Endothelial cell (in vitro differentiated cells): ENCODE results near the gene ATG7. TPM values are rescaled to one million over a fixed set of nuclear protein-coding genes. Genes with fewer than 3 reads are reported as not detected.
A peak's percentile ranks its signal among the peaks of the same experiment; 100 is the strongest.

ENCODE experiments used
- DNase-seq: peaks from one replicate; pipeline ENCODE4 v3.0.0; 2021; ENCODE audit warnings: low spot score
- H3K27ac Mint-ChIP-seq: one replicate; pipeline ENCODE4 v1.8.0; 2021; ENCODE audit warnings: mixed read lengths, inconsistent platforms; ENCODE audit not compliant: unreplicated experiment
- H3K27me3 Mint-ChIP-seq: one replicate; pipeline ENCODE4 v1.8.0; 2021; ENCODE audit warnings: mild to moderate bottlenecking, moderate library complexity, mixed read lengths, inconsistent platforms; ENCODE audit not compliant: unreplicated experiment
- H3K36me3 Mint-ChIP-seq: one replicate; pipeline ENCODE4 v1.8.0; 2021; ENCODE audit warnings: mild to moderate bottlenecking, low read depth, mixed read lengths, inconsistent platforms; ENCODE audit not compliant: unreplicated experiment
- H3K4me1 Mint-ChIP-seq: one replicate; pipeline ENCODE4 v1.8.0; 2021; ENCODE audit warnings: mild to moderate bottlenecking, mixed read lengths, inconsistent platforms; ENCODE audit not compliant: unreplicated experiment
- H3K4me3 Mint-ChIP-seq: one replicate; pipeline ENCODE4 v1.8.0; 2021; ENCODE audit warnings: mild to moderate bottlenecking, mixed read lengths, inconsistent platforms; ENCODE audit not compliant: unreplicated experiment
- H3K9me3 Mint-ChIP-seq: one replicate; pipeline ENCODE4 v1.8.0; 2021; ENCODE audit warnings: mixed read lengths, inconsistent platforms; ENCODE audit not compliant: unreplicated experiment
- total RNA-seq: library from RNA; stranded (reverse); fragmentation: NEBNext Ultra II Directional; extraction: Animal tissue kit (Norgen Biotek cat#: 25700); gene quantifications from one replicate; pipeline ENCODE4 v1.2.1, GENCODE V29; 2021; ENCODE audit not compliant: unreplicated experiment
- TF ChIP-seq, protein P1 (sequence below): fragments of 200-600 bp; sonication (generic); IDR thresholded peaks from one replicate; pipeline ENCODE4 v1.5.0; 2021; ENCODE audit warnings: antibody characterized with exemption; ENCODE audit not compliant: unreplicated experiment

ATG7 gene
- total RNA-seq, 1 donor from 2014 or later, result 30.6 TPM

DNA sequence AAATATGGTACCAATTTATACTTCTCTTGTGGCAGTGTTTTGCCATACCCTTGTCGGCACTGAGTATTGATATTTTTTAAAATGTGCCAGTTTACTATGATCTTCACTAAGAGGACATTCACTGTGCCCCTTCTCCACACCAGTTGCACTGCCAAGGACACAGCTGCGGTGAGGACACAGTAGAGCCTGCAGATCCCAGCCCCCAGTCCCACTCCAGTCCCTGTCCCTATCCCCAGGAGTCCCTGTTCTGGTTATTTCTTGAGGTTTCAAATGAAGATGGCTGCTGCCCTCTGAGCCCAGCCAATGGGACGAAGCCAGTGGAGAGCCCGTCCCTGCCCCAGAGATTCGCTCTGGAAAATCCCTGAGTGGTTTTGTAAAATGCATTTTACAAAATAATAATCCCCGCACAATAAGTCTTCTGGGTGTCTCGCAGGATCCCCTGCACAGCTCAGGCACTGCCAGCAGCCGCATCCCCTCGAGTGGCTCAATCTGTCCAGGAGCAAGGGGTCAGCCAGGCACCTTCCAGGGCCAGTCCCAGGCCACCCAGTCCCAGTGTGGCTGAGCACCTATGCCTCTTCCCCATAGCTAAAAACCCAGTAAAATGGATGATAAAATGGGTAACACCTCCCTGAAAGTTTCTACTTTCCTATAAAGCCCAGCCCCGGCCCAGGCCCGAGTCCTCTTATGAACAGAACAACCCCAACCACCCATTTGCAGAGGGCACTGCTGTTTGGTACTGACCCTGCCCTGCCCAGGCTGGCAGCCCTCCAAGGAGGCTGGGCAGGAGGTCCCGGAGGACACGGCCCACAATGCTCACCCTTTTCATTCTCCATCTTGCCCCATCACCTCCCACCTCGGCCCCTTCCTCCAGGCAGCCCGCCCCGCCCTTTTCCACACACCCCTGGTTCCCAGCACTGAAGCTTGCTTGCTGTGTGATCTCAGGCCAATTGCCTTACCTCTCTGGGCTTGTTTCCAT is 280.4 kb downstream of the ATG7 start:
- peaks cover 14% of the 10 kb centered on the region for H3K27me3 Mint-ChIP-seq
- DNase-seq, result no peak
- H3K27ac Mint-ChIP-seq, result no peak overlapping the region
- H3K36me3 Mint-ChIP-seq, result peaks cover 36% of the 10 kb centered on the region
- TF ChIP-seq, protein P1, sequence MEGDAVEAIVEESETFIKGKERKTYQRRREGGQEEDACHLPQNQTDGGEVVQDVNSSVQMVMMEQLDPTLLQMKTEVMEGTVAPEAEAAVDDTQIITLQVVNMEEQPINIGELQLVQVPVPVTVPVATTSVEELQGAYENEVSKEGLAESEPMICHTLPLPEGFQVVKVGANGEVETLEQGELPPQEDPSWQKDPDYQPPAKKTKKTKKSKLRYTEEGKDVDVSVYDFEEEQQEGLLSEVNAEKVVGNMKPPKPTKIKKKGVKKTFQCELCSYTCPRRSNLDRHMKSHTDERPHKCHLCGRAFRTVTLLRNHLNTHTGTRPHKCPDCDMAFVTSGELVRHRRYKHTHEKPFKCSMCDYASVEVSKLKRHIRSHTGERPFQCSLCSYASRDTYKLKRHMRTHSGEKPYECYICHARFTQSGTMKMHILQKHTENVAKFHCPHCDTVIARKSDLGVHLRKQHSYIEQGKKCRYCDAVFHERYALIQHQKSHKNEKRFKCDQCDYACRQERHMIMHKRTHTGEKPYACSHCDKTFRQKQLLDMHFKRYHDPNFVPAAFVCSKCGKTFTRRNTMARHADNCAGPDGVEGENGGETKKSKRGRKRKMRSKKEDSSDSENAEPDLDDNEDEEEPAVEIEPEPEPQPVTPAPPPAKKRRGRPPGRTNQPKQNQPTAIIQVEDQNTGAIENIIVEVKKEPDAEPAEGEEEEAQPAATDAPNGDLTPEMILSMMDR, result no peak
- H3K4me1 Mint-ChIP-seq, result peaks cover 47% of the 10 kb centered on the region
- H3K4me3 Mint-ChIP-seq, result peak overlapping the region; percentile 28
- H3K9me3 Mint-ChIP-seq, result no peaks in the 10 kb centered on the region

GRCh38 chr3:11553436-11554235 is 281.4 kb downstream of the ATG7 start:
- Mint-ChIP-seq H3K27ac (no peak overlapping the region), H3K36me3 (peaks cover 44% of the 10 kb centered on the region), H3K27me3 (peaks cover 20% of the 10 kb centered on the region), H3K9me3 (no peaks in the 10 kb centered on the region), H3K4me3 (peak overlapping the region; percentile 28), H3K4me1 (peaks cover 53% of the 10 kb centered on the region)
- no peak for DNase-seq
- TF ChIP-seq, protein P1, result no peak

- Mint-ChIP-seq H3K4me1 (peaks cover 47% of the 10 kb centered on the region), H3K9me3 (no peaks in the 10 kb centered on the region), H3K36me3 (peaks cover 44% of the 10 kb centered on the region), H3K4me3 (no peak overlapping the region), H3K27me3 (peaks cover 23% of the 10 kb centered on the region), H3K27ac (no peak overlapping the region)
- no peak for DNase-seq
- TF ChIP-seq, protein P1, result no peak
Measured at GRCh38 chr3:11554236-11554610, 282.0 kb downstream of the ATG7 start.

DNA sequence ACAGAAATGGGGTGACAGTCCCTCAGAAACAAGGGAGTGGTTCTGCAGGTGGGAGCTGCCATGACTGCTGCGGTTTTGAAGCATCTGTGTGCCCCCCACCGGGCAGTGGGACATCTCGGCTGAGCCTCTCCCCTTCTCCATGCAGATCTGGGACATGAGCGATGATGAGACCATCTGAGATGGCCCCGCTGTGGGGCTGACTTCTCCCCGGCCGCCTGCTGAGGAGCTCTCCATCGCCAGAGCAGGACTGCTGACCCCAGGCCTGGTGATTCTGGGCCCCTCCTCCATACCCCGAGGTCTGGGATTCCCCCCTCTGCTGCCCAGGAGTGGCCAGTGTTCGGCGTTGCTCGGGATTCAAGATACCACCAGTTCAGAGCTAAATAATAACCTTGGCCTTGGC is 282.5 kb downstream of the ATG7 start:
- H3K36me3 Mint-ChIP-seq, result peaks cover 45% of the 10 kb centered on the region
- TF ChIP-seq, protein P1, result no peak
- peak overlapping the region; percentile 37 for H3K4me3 Mint-ChIP-seq
- no peak overlapping the region for H3K27ac Mint-ChIP-seq
- peaks cover 23% of the 10 kb centered on the region for H3K27me3 Mint-ChIP-seq
- DNase-seq, result no peak
- H3K9me3 Mint-ChIP-seq, result no peaks in the 10 kb centered on the region
- peaks cover 45% of the 10 kb centered on the region for H3K4me1 Mint-ChIP-seq
